Body of pancreas (tissue), 4 donors: ENCODE results near the gene ANGPTL8. TPM values are rescaled to one million over a fixed set of nuclear protein-coding genes. Genes with fewer than 3 reads are reported as not detected.

Source experiments
- ATAC-seq: fragments of 150-250 bp; one replicate; pipeline ENCODE4 v1.9.1; 2016
- DNase-seq, 4 donors: peaks; one replicate each; pipeline ENCODE4 v3.0.0-alpha.2; 2019
- H3K27ac ChIP-seq, 4 donors: fragments of 200-600 bp; sonication (generic); 1 replicate in 3 of 4; 2 replicates in 1 of 4; pipeline versions ENCODE4 v1.5.1 to v1.6.1; 2016 to 2019; ENCODE audit warnings: mild to moderate bottlenecking in 1 of 4, mixed read lengths in 1 of 4, moderate library complexity in 1 of 4
- H3K27me3 ChIP-seq, 2 donors: fragments of 200-600 bp; sonication (generic); one replicate each; pipeline ENCODE4 v1.6.0; 2016; ENCODE audit warnings: mild to moderate bottlenecking in 1 of 2
- H3K36me3 ChIP-seq, 2 donors: fragments of 200-600 bp; sonication (generic); replicated peaks in 1 of 2; 2 replicates each; pipeline ENCODE4 v1.5.1; 2016; ENCODE audit warnings: low read depth in 2 of 2; ENCODE audit not compliant: insufficient read depth in 1 of 2
- H3K4me1 ChIP-seq: fragments of 200-600 bp; sonication (generic); one replicate; pipeline ENCODE4 v1.6.0; 2016
- H3K4me3 ChIP-seq, 2 donors: fragments of 200-600 bp; sonication (generic); 1 replicate in 1 of 2; 2 replicates in 1 of 2; pipeline ENCODE4 v1.5.1; 2016 to 2019
- H3K9me3 ChIP-seq, 3 donors: fragments of 200-600 bp; sonication (generic); 1 replicate in 2 of 3; 2 replicates in 1 of 3; pipeline ENCODE4 v1.5.1; 2016
- CTCF ChIP-seq, 7 experiments: fragments of 450-650 bp in 4 of 7; fragments of 200-600 bp in 3 of 7; sonication (generic) in 3 of 7; IDR thresholded peaks; one replicate each; pipeline ENCODE4 v1.5.1; 2016 to 2019; ENCODE audit warnings: antibody characterized with exemption in 7 of 7
- POLR2A ChIP-seq, 3 donors: fragments of 450-650 bp; IDR thresholded peaks; one replicate each; pipeline ENCODE4 v1.6.1; 2016; ENCODE audit warnings: antibody characterized with exemption in 3 of 3, mild to moderate bottlenecking in 2 of 3
- WGBS, 2 donors: methylation state at CpG; one replicate each; pipeline ENCODE4 v1.1.5; 2017; 5-methylcytosine and 5-hydroxymethylcytosine counted together
- intact Hi-C: fragments of 100-400 bp; cut with DNase I; formaldehyde crosslinking; loops from one replicate; pipeline ENCODE4 v1.15.1; 2023
- total RNA-seq, 2 donors: library from RNA; depleted of rRNA; stranded (reverse); fragments of >200 nt; gene quantifications; one replicate each; pipeline ENCODE4 v1.1.0, GENCODE V29; 2016

Gene ANGPTL8
- total RNA-seq, 2 donors from 2014 or later: not detected

DNA sequence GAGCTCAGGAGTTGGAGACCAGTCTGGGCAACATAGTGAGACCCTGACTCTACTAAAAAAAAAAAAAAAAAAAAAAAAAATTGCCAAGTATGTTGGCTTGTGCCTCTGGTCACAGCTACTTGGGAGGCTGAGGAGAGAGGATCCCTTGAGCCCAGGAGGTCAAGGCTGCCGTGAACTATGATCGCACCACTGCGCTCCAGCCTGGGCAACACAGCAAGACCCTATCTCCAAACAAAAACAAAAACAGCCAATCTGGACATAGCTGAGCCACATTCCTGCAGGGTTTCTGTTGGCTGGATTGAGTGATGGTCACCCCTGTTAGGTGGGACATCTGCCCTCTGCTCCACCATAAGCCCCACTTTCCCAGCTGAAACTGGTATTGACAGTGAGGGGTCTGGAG lies 13.6 kb upstream of the ANGPTL8 start:
- ATAC-seq (no peak), DNase-seq (no peak)
- TF ChIP-seq POLR2A (IDR thresholded peaks at IDR 0.05) (no peak), CTCF (IDR thresholded peaks at IDR 0.05) (no peak)
- H3K27me3 ChIP-seq: no peaks in the 10 kb centered on the region
- no peaks in the 10 kb centered on the region for H3K9me3 ChIP-seq
- intact Hi-C loops: no loop called here
- H3K36me3 ChIP-seq: peaks cover 0 to 7% of the 10 kb centered on the region in 2 donors
- no peak overlapping the region for H3K4me3 ChIP-seq
- H3K4me1 ChIP-seq: no peaks in the 10 kb centered on the region
- 94 to 100% methylated on average over 3 of the region's 3 CpGs for WGBS, 2 donors
- no peak overlapping the region for H3K27ac ChIP-seq

- no peaks in the 10 kb centered on the region for H3K4me1 ChIP-seq
- no peak overlapping the region for H3K27ac ChIP-seq
- no peaks in the 10 kb centered on the region for H3K27me3 ChIP-seq
- 74 to 96% methylated on average over 1 of the region's 1 CpG for WGBS, 2 donors
- H3K4me3 ChIP-seq: no peak overlapping the region
- H3K9me3 ChIP-seq: no peaks in the 10 kb centered on the region
- DNase-seq (no peak), ATAC-seq (no peak)
- TF ChIP-seq CTCF (IDR thresholded peaks at IDR 0.05) (no peak), POLR2A (IDR thresholded peaks at IDR 0.05) (no peak)
- intact Hi-C loops: no loop called here
- H3K36me3 ChIP-seq: peaks cover 0 to 4% of the 10 kb centered on the region in 2 donors
Observed at GRCh38 chr19:11226716-11227166, 12.7 kb upstream of the ANGPTL8 start.

DNA sequence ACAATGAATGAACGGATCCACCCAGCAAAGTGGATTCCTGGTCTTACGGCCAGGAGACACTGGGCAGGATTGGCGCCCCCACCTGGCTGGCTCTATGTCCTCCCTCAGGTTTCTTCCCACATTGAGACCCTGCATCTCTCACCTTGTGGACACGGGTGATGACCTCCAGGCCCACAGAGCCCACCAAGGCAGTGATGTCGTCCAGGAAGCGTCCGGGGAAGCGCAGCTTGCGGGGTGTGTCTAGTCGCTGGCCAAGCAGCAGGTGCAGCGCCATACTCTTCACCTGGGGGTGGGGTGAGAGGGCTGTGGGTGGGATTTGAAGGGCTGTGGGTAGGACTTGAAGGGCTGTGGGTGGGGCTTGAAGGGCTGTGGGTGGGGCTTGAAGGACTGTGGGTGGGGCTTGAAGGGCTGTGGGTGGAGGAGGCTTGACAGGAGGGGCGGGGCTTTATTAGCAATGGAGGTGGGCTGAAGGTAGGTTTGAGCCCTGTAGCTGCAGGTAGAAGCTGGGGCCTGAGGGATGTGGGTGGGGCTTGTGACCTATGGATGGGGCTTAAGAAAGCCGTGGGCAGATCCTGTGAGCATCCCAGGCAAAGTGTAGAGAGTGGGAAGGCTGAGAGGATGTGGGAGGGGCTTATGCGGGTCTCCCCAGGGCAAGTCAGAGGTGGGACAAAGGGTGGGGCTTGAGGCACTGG lies 12.1 kb upstream of the ANGPTL8 start:
- no peak for ATAC-seq

GRCh38 chr19:11230621-11231386 lies 8.6 kb upstream of the ANGPTL8 start:
- WGBS, 2 donors: 79 to 86% methylated on average over 5 to 7 of the region's 7 CpGs
- TF ChIP-seq POLR2A (IDR thresholded peaks at IDR 0.05) (no peak), CTCF (IDR thresholded peaks at IDR 0.05) (no peak)
- Histone ChIP-seq H3K4me3 (no peak overlapping the region), H3K27me3 (no peaks in the 10 kb centered on the region), H3K9me3 (no peaks in the 10 kb centered on the region), H3K4me1 (no peaks in the 10 kb centered on the region), H3K27ac (no peak overlapping the region), H3K36me3 (peaks cover 0 to 7% of the 10 kb centered on the region in 2 donors)
- DNase-seq (no peak), ATAC-seq (no peak)
- intact Hi-C loops: no loop called here

More for the DNA sequence above, 12.1 kb upstream of the ANGPTL8 start:
- H3K4me1 ChIP-seq: no peaks in the 10 kb centered on the region
- H3K4me3 ChIP-seq: no peak overlapping the region
- intact Hi-C loops: no loop called here
- WGBS, 2 donors: 86 to 91% methylated on average over 14 of the region's 14 CpGs
- H3K9me3 ChIP-seq: no peaks in the 10 kb centered on the region
- DNase-seq: no peak
- peaks cover 0 to 3% of the 10 kb centered on the region in 2 donors for H3K36me3 ChIP-seq
- no peaks in the 10 kb centered on the region for H3K27me3 ChIP-seq
- TF ChIP-seq CTCF (IDR thresholded peaks at IDR 0.05): no peak
- no peak for TF ChIP-seq POLR2A (IDR thresholded peaks at IDR 0.05)
- H3K27ac ChIP-seq: no peak overlapping the region
